ENCODE data around the gene PRKCZ.

GRCh38 chr1:2081326-2081885 is 31.2 kb downstream of the PRKCZ start:
- no peak for TF ChIP-seq ZNF274 (IDR thresholded peaks at IDR 0.05; ENCODE audit: low read depth, low read length)
- no peak for TF ChIP-seq SUZ12 (IDR thresholded peaks at IDR 0.05; ENCODE audit: extremely low read depth, insufficient read depth, insufficient read length)
- no peak for TF ChIP-seq YY1 (IDR thresholded peaks at IDR 0.05; ENCODE audit: insufficient read depth, insufficient read length)

All from NT2/D1 (cell line).